Fibroblast of lung (primary cell): Measurements from ENCODE around the gene OR7A5. TPM values are rescaled to one million over a fixed set of nuclear protein-coding genes. Genes with fewer than 3 reads are reported as not detected.

Experiments used
- DNase-seq, 2 donors: peaks; one replicate each; pipeline versions ENCODE4 v3.0.0 to v3.0.0-alpha.2; 2010; ENCODE audit warnings: low read depth in 2 of 2
- H2AFZ ChIP-seq: 2 replicates; pipeline ENCODE4 v1.5.1; 2012; ENCODE audit warnings: low read length, control low read depth, inconsistent platforms
- H3K27ac ChIP-seq: 2 replicates; pipeline ENCODE4 v1.5.1; 2011; ENCODE audit warnings: low read length, control low read depth; ENCODE audit not compliant: insufficient read depth
- H3K27me3 ChIP-seq: 2 replicates; pipeline ENCODE4 v1.5.1; 2011; ENCODE audit warnings: mild to moderate bottlenecking, low read length; ENCODE audit not compliant: control insufficient read depth, insufficient read depth
- H3K36me3 ChIP-seq: 2 replicates; pipeline ENCODE4 v1.5.1; 2011; ENCODE audit warnings: low read length; ENCODE audit not compliant: control insufficient read depth, insufficient read depth
- H3K4me1 ChIP-seq: 2 replicates; pipeline ENCODE4 v1.5.1; 2011; ENCODE audit warnings: low read length; ENCODE audit not compliant: control insufficient read depth, insufficient read depth; ENCODE audit errors: extremely low read depth
- H3K4me2 ChIP-seq: 2 replicates; pipeline ENCODE4 v1.5.1; 2011; ENCODE audit warnings: low read length, control low read depth; ENCODE audit not compliant: insufficient read depth; ENCODE audit errors: extremely low read depth
- H3K4me3 ChIP-seq, 4 experiments: fragments of 200-600 bp in 1 of 4; sonication (generic) in 1 of 4; replicated peaks in 1 of 4; 2 replicates each; pipeline ENCODE4 v1.5.1; 2011 to 2016; ENCODE audit warnings: low read length in 4 of 4, low read depth in 3 of 4, mild to moderate bottlenecking in 3 of 4, control low read depth in 2 of 4, inconsistent platforms in 1 of 4, mixed read lengths in 1 of 4; ENCODE audit not compliant: insufficient read depth in 1 of 4; ENCODE audit errors: control extremely low read depth in 1 of 4
- H3K79me2 ChIP-seq: 2 replicates; pipeline ENCODE4 v1.5.1; 2012; ENCODE audit warnings: mild to moderate bottlenecking, low read length, inconsistent platforms; ENCODE audit not compliant: control insufficient read depth, insufficient read depth
- H3K9ac ChIP-seq: 2 replicates; pipeline ENCODE4 v1.5.1; 2011; ENCODE audit warnings: mild to moderate bottlenecking, low read length, control low read depth; ENCODE audit not compliant: insufficient read depth
- H3K9me3 ChIP-seq: 2 replicates; pipeline ENCODE4 v1.5.1; 2012; ENCODE audit warnings: low read depth, low read length; ENCODE audit not compliant: control insufficient read depth, insufficient read depth
- H4K20me1 ChIP-seq: 2 replicates; pipeline ENCODE4 v1.5.1; 2011; ENCODE audit warnings: low read length; ENCODE audit not compliant: control insufficient read depth, insufficient read depth; ENCODE audit errors: extremely low read depth
- EZH2 ChIP-seq: IDR thresholded peaks from 2 replicates; pipeline ENCODE4 v1.5.1; 2012; ENCODE audit warnings: low read length, control low read depth, mild to moderate bottlenecking; ENCODE audit errors: missing control alignments
- polyA plus RNA-seq, 2 donors: library from polyadenylated mRNA; depleted of rRNA in 1 of 2; stranded (reverse) in 1 of 2; unstranded in 1 of 2; fragments of >200 nt; gene quantifications; 2 replicates each; pipeline ENCODE4 v1.2.1, GENCODE V29; 2011 to 2012; ENCODE audit warnings: missing spikeins in 1 of 2
- total RNA-seq: library from RNA; depleted of rRNA; stranded (reverse); fragments of >200 nt; gene quantifications from 2 replicates; pipeline ENCODE4 v1.2.1, GENCODE V29; 2014
- TF ChIP-seq, protein P1 (sequence below), 2 donors: IDR thresholded peaks in 1 of 2; conservative IDR thresholded peaks in 1 of 2; 1 replicate in 1 of 2; 2 replicates in 1 of 2; pipeline ENCODE4 v1.5.1; 2011 to 2012; ENCODE audit warnings: low read length in 2 of 2, control low read depth in 1 of 2, inconsistent platforms in 1 of 2, low read depth in 1 of 2, mild to moderate bottlenecking in 1 of 2

The OR7A5 gene
- total and polyA plus RNA-seq, 2 donors (not counting 1 experiment from before 2014, with no cell fraction given), result not detected

GRCh38 chr19:14817052-14817451 is 17.9 kb downstream of the OR7A5 start:
- no peak overlapping the region for H3K27ac ChIP-seq
- no peak for DNase-seq

GRCh38 chr19:14814982-14815652 is 19.9 kb downstream of the OR7A5 start:
- no peak overlapping the region for H3K4me3 ChIP-seq
- H3K9ac ChIP-seq, result no peak overlapping the region
- no peaks in the 10 kb centered on the region for H4K20me1 ChIP-seq
- H3K36me3 ChIP-seq, result no peaks in the 10 kb centered on the region
- no peak for TF ChIP-seq EZH2
- TF ChIP-seq, protein P1, sequence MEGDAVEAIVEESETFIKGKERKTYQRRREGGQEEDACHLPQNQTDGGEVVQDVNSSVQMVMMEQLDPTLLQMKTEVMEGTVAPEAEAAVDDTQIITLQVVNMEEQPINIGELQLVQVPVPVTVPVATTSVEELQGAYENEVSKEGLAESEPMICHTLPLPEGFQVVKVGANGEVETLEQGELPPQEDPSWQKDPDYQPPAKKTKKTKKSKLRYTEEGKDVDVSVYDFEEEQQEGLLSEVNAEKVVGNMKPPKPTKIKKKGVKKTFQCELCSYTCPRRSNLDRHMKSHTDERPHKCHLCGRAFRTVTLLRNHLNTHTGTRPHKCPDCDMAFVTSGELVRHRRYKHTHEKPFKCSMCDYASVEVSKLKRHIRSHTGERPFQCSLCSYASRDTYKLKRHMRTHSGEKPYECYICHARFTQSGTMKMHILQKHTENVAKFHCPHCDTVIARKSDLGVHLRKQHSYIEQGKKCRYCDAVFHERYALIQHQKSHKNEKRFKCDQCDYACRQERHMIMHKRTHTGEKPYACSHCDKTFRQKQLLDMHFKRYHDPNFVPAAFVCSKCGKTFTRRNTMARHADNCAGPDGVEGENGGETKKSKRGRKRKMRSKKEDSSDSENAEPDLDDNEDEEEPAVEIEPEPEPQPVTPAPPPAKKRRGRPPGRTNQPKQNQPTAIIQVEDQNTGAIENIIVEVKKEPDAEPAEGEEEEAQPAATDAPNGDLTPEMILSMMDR (conservative IDR thresholded peaks at IDR 0.05 in 1 of 2, IDR thresholded peaks at IDR 0.05 in 1 of 2; ENCODE audit: low read depth in 1 of 2, low read length in 2 of 2), result no peak
- H3K4me2 ChIP-seq, result no peak overlapping the region
- no peaks in the 10 kb centered on the region for H3K27me3 ChIP-seq
- no peak overlapping the region for H2AFZ ChIP-seq
- H3K27ac ChIP-seq, result no peak overlapping the region
- no peaks in the 10 kb centered on the region for H3K4me1 ChIP-seq
- DNase-seq, result no peak
- no peaks in the 10 kb centered on the region for H3K9me3 ChIP-seq
- H3K79me2 ChIP-seq, result no peaks in the 10 kb centered on the region

More at GRCh38 chr19:14817052-14817451, 17.9 kb downstream of the OR7A5 start:
- no peaks in the 10 kb centered on the region for H3K4me1 ChIP-seq
- H3K79me2 ChIP-seq, result no peaks in the 10 kb centered on the region
- no peaks in the 10 kb centered on the region for H3K27me3 ChIP-seq
- H3K36me3 ChIP-seq, result no peaks in the 10 kb centered on the region
- no peak overlapping the region for H3K4me3 ChIP-seq
- no peaks in the 10 kb centered on the region for H4K20me1 ChIP-seq
- no peak overlapping the region for H3K4me2 ChIP-seq
- H2AFZ ChIP-seq, result no peak overlapping the region
- H3K9ac ChIP-seq, result no peak overlapping the region
- no peak for TF ChIP-seq EZH2
- TF ChIP-seq, protein P1 (conservative IDR thresholded peaks at IDR 0.05 in 1 of 2, IDR thresholded peaks at IDR 0.05 in 1 of 2; ENCODE audit: low read depth in 1 of 2, low read length in 2 of 2), result no peak
- H3K9me3 ChIP-seq, result no peaks in the 10 kb centered on the region

DNA sequence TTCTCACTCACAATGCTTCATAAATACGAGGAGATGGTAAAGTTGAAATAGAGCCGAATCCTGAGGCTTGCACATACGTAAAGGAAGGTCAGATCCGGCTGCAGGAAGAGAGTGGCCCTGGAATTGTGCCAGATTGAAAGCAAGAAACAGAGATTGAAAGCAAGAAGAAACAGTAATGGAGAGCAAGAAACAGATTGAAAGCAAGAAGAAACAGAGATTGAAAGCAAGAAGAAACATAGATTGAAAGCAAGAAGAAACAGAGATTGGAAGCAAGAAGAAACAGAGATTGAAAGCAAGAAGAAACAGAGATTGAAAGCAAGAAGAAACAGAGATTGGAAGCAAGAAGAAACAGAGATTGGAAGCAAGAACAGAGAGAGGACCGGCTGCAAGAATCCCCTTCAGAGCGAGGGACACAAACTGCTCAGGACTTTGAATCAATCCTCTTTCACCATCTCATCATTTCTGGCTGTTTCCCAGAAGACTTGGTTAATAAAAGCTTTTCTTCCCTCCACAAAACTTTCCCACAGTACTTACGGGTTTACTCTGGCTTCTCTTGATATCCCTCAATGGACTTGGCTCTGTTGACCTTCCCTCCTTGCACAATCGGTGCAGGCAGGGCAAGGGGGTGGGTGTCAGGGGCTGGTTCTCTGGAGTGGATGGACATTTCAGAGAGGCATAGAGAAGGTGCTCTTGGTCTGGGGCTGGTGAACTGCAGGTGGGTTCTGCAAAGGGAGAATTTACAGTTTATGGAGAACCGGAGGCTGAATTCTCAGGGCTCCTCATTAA is 25.5 kb downstream of the OR7A5 start:
- Histone ChIP-seq H3K9ac (no peak overlapping the region), H3K36me3 (no peaks in the 10 kb centered on the region), H4K20me1 (no peaks in the 10 kb centered on the region), H3K27ac (no peak overlapping the region), H3K9me3 (no peaks in the 10 kb centered on the region), H2AFZ (no peak overlapping the region), H3K4me1 (no peaks in the 10 kb centered on the region), H3K27me3 (no peaks in the 10 kb centered on the region), H3K4me3 (no peak overlapping the region), H3K79me2 (no peaks in the 10 kb centered on the region), H3K4me2 (no peak overlapping the region)
- TF ChIP-seq, protein P1 (conservative IDR thresholded peaks at IDR 0.05 in 1 of 2, IDR thresholded peaks at IDR 0.05 in 1 of 2; ENCODE audit: low read depth in 1 of 2, low read length in 2 of 2), result no peak
- TF ChIP-seq EZH2, result no peak
- no peak for DNase-seq
